SK-N-SH (cell line): ENCODE data around the gene RTP4. TPM values are rescaled to one million over a fixed set of nuclear protein-coding genes. Genes with fewer than 3 reads are reported as not detected.

Experiments
- CTCF ChIA-PET: fragments of 300-600, 350-600 bp; formaldehyde crosslinking; extraction: SDS; loops from one replicate; lab custom pipeline; 2021; lab: Yijun Ruan, JAX
- POLR2A ChIA-PET: fragments of 350-600 bp; sonication (Branson Sonifier 250); formaldehyde crosslinking; extraction: SDS; loops from one replicate; lab custom pipeline; 2020; ENCODE audit warnings: antibody characterized with exemption, inconsistent platforms; lab: Yijun Ruan, JAX
- DNase-seq: peaks from one replicate; pipeline ENCODE4 v3.0.0; 2012
- H2AFZ ChIP-seq: fragments of 200-600 bp; sonication (generic); 2 replicates; pipeline ENCODE4 v1.8.1; 2016; ENCODE audit warnings: antibody characterized with exemption, mild to moderate bottlenecking, low read depth
- H3F3A ChIP-seq: fragments of 200-600 bp; sonication (generic); replicated peaks from 2 replicates; pipeline ENCODE3; 2016; ENCODE audit warnings: antibody characterized with exemption, mild to moderate bottlenecking; ENCODE audit not compliant: insufficient read depth
- H3K27ac ChIP-seq, 2 experiments: fragments of 200-500 bp in 1 of 2; fragments of 200-600 bp in 1 of 2; sonication (Bioruptor generic) in 1 of 2; sonication (generic), shearing (Covaris generic) in 1 of 2; 2 replicates each; pipeline versions ENCODE4 v1.5.1 to v1.6.1; 2014 to 2016; ENCODE audit warnings: low read depth in 2 of 2, inconsistent platforms in 1 of 2, low read length in 1 of 2, mild to moderate bottlenecking in 1 of 2, mixed read lengths in 1 of 2
- H3K27me3 ChIP-seq: fragments of 200-600 bp; sonication (generic), shearing (Covaris generic); 2 replicates; pipeline ENCODE4 v1.6.1; 2016; ENCODE audit warnings: mixed run types; ENCODE audit not compliant: insufficient read depth
- H3K36me3 ChIP-seq, 2 experiments: fragments of 200-500 bp in 1 of 2; fragments of 200-600 bp in 1 of 2; sonication (Bioruptor generic) in 1 of 2; sonication (generic) in 1 of 2; replicated peaks in 1 of 2; 2 replicates each; pipeline versions ENCODE3 to v1.5.1; 2014 to 2016; ENCODE audit warnings: low read length in 1 of 2, mild to moderate bottlenecking in 1 of 2; ENCODE audit not compliant: insufficient read depth in 2 of 2, control insufficient read depth in 1 of 2
- H3K4me1 ChIP-seq, 2 experiments: fragments of 200-500 bp in 1 of 2; fragments of 200-600 bp in 1 of 2; sonication (Bioruptor generic) in 1 of 2; sonication (generic), shearing (Covaris generic) in 1 of 2; 2 replicates each; pipeline versions ENCODE4 v1.5.1 to v1.6.1; 2014 to 2016; ENCODE audit warnings: low read depth in 1 of 2, low read length in 1 of 2, mixed run types in 1 of 2; ENCODE audit not compliant: insufficient read depth in 2 of 2, control insufficient read depth in 1 of 2
- H3K4me2 ChIP-seq: fragments of 200-600 bp; sonication (generic), shearing (Covaris generic); 2 replicates; pipeline ENCODE4 v1.6.1; 2017; ENCODE audit warnings: mixed run types
- H3K4me3 ChIP-seq, 2 experiments: fragments of 200-500 bp in 1 of 2; fragments of 200-600 bp in 1 of 2; sonication (Bioruptor generic) in 1 of 2; sonication (generic), shearing (Covaris generic) in 1 of 2; 2 replicates each; pipeline versions ENCODE4 v1.5.1 to v1.8.1; 2014 to 2016; ENCODE audit warnings: low read depth in 2 of 2, inconsistent platforms in 1 of 2, low read length in 1 of 2, mild to moderate bottlenecking in 1 of 2, mixed read lengths in 1 of 2, moderate library complexity in 1 of 2
- H3K79me2 ChIP-seq: fragments of 200-600 bp; sonication (generic); 2 replicates; pipeline ENCODE4 v1.8.1; 2017; ENCODE audit warnings: mild to moderate bottlenecking; ENCODE audit not compliant: insufficient read depth
- H3K9ac ChIP-seq: fragments of 200-600 bp; sonication (generic); 2 replicates; pipeline ENCODE4 v1.6.1; 2017; ENCODE audit warnings: mixed run types
- H3K9me2 ChIP-seq: fragments of 200-600 bp; sonication (generic); 2 replicates; pipeline ENCODE4 v1.6.1; 2017; ENCODE audit warnings: mixed run types
- H3K9me3 ChIP-seq: fragments of 200-600 bp; sonication (generic); 2 replicates; pipeline ENCODE4 v1.6.1; 2017; ENCODE audit warnings: mixed run types, mild to moderate bottlenecking, moderate library complexity
- H4K20me1 ChIP-seq: fragments of 200-600 bp; sonication (generic); 2 replicates; pipeline ENCODE4 v1.6.1; 2017; ENCODE audit warnings: mild to moderate bottlenecking, mixed run types; ENCODE audit not compliant: insufficient read depth
- CHD2 ChIP-seq: fragments of 150-350 bp; IDR thresholded peaks from 2 replicates; pipeline ENCODE4 v1.6.1; 2018; ENCODE audit warnings: low read length; ENCODE audit not compliant: partially characterized antibody
- EP300 ChIP-seq, 2 experiments: IDR thresholded peaks; 2 replicates each; pipeline versions ENCODE4 v1.4.0 to v1.6.1; 2012; ENCODE audit warnings: borderline replicate concordance in 1 of 2, low read depth in 1 of 2, low read length in 1 of 2
- FOXJ3 ChIP-seq: sonication (generic); formaldehyde crosslinking; IDR thresholded peaks from 2 replicates; pipeline ENCODE4 v1.5.1; 2020; ENCODE audit warnings: mild to moderate bottlenecking, missing genetic modification reagents
- GABPA ChIP-seq: IDR thresholded peaks from 2 replicates; pipeline ENCODE4 v1.4.0; 2012; ENCODE audit warnings: low read depth, mild to moderate bottlenecking
- GATA2 ChIP-seq: sonication (generic); formaldehyde crosslinking; IDR thresholded peaks from 2 replicates; pipeline ENCODE4 v1.5.0; 2020; ENCODE audit warnings: mild to moderate bottlenecking, missing genetic modification reagents
- MEF2A ChIP-seq: IDR thresholded peaks from 2 replicates; pipeline ENCODE4 v1.4.0; 2012; ENCODE audit warnings: low read depth, borderline replicate concordance
- NRF1 ChIP-seq: IDR thresholded peaks from 2 replicates; pipeline ENCODE4 v1.6.1; 2012; ENCODE audit warnings: low read depth, mild to moderate bottlenecking, low read length
- POLR2AphosphoS5 ChIP-seq: IDR thresholded peaks from 2 replicates; pipeline ENCODE4 v1.6.1; 2012; ENCODE audit warnings: low read depth, low read length
- RAD21 ChIP-seq: IDR thresholded peaks from 2 replicates; pipeline ENCODE4 v1.6.1; 2012; ENCODE audit warnings: mild to moderate bottlenecking, low read length
- REST ChIP-seq: IDR thresholded peaks from 2 replicates; pipeline ENCODE4 v1.6.1; 2012; ENCODE audit warnings: mild to moderate bottlenecking, low read depth, low read length, moderate library complexity
- SIN3A ChIP-seq: IDR thresholded peaks from 2 replicates; pipeline ENCODE4 v1.6.1; 2012; ENCODE audit warnings: low read depth, mild to moderate bottlenecking, low read length, moderate library complexity, borderline replicate concordance
- SMC3 ChIP-seq: IDR thresholded peaks from 2 replicates; pipeline ENCODE4 v1.6.1; 2012; ENCODE audit warnings: low read depth, low read length, improper control_type of control experiment
- TAF1 ChIP-seq: IDR thresholded peaks from 2 replicates; pipeline ENCODE4 v1.6.1; 2012; ENCODE audit warnings: low read depth, mild to moderate bottlenecking, low read length, moderate library complexity, borderline replicate concordance
- TEAD4 ChIP-seq: IDR thresholded peaks from 2 replicates; pipeline ENCODE4 v1.4.0; 2012; ENCODE audit warnings: mild to moderate bottlenecking, borderline replicate concordance; ENCODE audit not compliant: insufficient read depth
- USF1 ChIP-seq: IDR thresholded peaks from 2 replicates; pipeline ENCODE4 v1.4.0; 2012; ENCODE audit warnings: low read depth, borderline replicate concordance
- WGBS: methylation state at CpG from one replicate; pipeline ENCODE4 v1.1.6; 2017; ENCODE audit warnings: low lambda C conversion rate; 5-methylcytosine and 5-hydroxymethylcytosine counted together
- polyA plus RNA-seq, 3 experiments: library from polyadenylated mRNA; depleted of rRNA; stranded (reverse); fragments of >200 nt; gene quantifications; 2 replicates each; pipeline ENCODE4 v1.2.3, GENCODE V29; 2012
- TF ChIP-seq, protein P1 (sequence below): IDR thresholded peaks from 2 replicates; pipeline ENCODE4 v1.4.0; 2012; ENCODE audit warnings: low read depth
- TF ChIP-seq, protein P2 (sequence below): IDR thresholded peaks from 2 replicates; pipeline ENCODE4; 2012
- TF ChIP-seq, protein P3 (sequence below): fragments of 200-600 bp; sonication (generic); IDR thresholded peaks from 2 replicates; pipeline ENCODE4 v1.6.1; 2017; ENCODE audit warnings: antibody characterized with exemption, mild to moderate bottlenecking, moderate library complexity

RTP4 gene
- polyA plus RNA-seq, 1 of the 3 experiments (the other 2 are of a cell fraction), result 0.16 TPM

DNA sequence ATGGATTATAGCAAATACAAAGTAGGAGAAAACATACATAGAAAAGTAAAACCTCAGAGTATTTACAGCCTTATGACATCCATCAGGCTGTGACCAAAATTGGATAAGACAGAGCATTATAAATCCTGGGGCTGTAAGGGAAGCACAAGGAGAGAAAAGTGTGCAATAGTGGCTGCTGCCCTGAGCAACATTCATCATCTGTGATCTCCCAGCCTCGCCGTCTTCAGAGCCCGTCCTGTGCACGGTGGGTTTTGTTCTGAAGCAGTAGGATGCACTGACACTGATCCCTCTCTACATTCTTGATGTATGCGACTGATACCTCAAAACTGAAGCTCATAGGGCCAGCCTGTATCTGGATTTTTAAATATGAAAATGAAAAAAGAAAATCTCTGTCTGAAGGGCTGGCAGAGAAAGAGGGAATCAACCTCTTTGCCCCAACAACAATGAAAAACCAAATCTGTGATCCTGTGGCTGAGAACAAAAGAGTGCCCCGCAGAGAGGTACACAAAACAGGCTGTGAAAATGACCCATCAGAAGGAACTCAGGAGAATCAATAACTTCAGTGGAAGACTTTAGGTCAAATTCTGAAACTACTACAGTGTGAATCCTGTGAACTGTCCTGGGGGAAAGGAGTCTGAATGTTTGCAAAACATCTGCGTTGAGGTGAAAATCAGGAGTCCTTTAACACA, 8.2 kb upstream of the RTP4 start:
- H3K4me3 ChIP-seq, result no peak overlapping the region
- peaks cover 16% of the 10 kb centered on the region; the same call in 1 of the 2 replicates for H3K27me3 ChIP-seq
- H4K20me1 ChIP-seq, result no peaks in the 10 kb centered on the region
- no peaks in the 10 kb centered on the region for H3F3A ChIP-seq
- no peak overlapping the region for H2AFZ ChIP-seq
- H3K9me2 ChIP-seq, result no peaks in the 10 kb centered on the region
- H3K9me3 ChIP-seq, result no peaks in the 10 kb centered on the region
- no peak overlapping the region for H3K9ac ChIP-seq
- no peak overlapping the region for H3K4me2 ChIP-seq
- no peaks in the 10 kb centered on the region for H3K36me3 ChIP-seq
- WGBS, result 12% methylated on average over 7 of the region's 7 CpGs
- TF ChIP-seq GABPA (no peak), CHD2 (no peak)
- TF ChIP-seq, protein P1, sequence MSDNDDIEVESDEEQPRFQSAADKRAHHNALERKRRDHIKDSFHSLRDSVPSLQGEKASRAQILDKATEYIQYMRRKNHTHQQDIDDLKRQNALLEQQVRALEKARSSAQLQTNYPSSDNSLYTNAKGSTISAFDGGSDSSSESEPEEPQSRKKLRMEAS, result no peak
- TF ChIP-seq, protein P2, sequence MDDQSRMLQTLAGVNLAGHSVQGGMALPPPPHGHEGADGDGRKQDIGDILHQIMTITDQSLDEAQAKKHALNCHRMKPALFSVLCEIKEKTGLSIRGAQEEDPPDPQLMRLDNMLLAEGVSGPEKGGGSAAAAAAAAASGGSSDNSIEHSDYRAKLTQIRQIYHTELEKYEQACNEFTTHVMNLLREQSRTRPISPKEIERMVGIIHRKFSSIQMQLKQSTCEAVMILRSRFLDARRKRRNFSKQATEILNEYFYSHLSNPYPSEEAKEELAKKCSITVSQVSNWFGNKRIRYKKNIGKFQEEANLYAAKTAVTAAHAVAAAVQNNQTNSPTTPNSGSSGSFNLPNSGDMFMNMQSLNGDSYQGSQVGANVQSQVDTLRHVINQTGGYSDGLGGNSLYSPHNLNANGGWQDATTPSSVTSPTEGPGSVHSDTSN, result no peak
- CTCF ChIA-PET, result no interaction called here
- no peak for DNase-seq
- POLR2A ChIA-PET, result no interaction called here
- no peak overlapping the region for H3K27ac ChIP-seq
- H3K79me2 ChIP-seq, result no peaks in the 10 kb centered on the region
- no peaks in the 10 kb centered on the region for H3K4me1 ChIP-seq

DNA sequence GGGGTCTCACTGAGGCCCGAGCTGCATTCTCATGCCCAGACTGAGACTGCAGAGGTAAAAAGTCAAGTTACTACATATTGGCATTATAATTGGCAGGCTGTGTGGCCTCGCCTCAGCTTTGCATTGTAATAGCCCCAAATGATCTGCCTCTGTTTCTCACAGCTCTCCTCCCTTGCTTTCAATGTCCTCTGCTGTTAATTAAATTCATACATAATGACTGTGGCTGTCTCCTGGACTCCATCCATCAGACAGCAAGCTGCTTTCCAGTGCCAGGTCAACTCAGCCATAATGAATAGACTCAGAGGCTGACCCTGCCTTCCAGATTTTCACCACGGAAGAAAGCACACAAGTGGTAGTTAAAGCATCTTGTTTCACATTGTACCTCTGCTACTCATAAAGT, 7.6 kb upstream of the RTP4 start:
- H3K9me2 ChIP-seq, result no peaks in the 10 kb centered on the region
- ChIA-PET POLR2A (no interaction called here), CTCF (no interaction called here)
- no peaks in the 10 kb centered on the region for H3F3A ChIP-seq
- DNase-seq, result no peak
- H3K9me3 ChIP-seq, result no peaks in the 10 kb centered on the region
- H3K9ac ChIP-seq, result no peak overlapping the region
- no peaks in the 10 kb centered on the region for H3K4me1 ChIP-seq
- H3K36me3 ChIP-seq, result no peaks in the 10 kb centered on the region
- no peak overlapping the region for H3K27ac ChIP-seq
- no peaks in the 10 kb centered on the region for H3K79me2 ChIP-seq
- no peaks in the 10 kb centered on the region for H4K20me1 ChIP-seq
- no peak overlapping the region for H3K4me3 ChIP-seq
- peaks cover 23% of the 10 kb centered on the region; the same call in 1 of the 2 replicates for H3K27me3 ChIP-seq
- 0% methylated on average over 3 of the region's 3 CpGs for WGBS
- H2AFZ ChIP-seq, result no peak overlapping the region
- H3K4me2 ChIP-seq, result no peak overlapping the region
- TF ChIP-seq MEF2A, result no peak
- TF ChIP-seq, protein P3, sequence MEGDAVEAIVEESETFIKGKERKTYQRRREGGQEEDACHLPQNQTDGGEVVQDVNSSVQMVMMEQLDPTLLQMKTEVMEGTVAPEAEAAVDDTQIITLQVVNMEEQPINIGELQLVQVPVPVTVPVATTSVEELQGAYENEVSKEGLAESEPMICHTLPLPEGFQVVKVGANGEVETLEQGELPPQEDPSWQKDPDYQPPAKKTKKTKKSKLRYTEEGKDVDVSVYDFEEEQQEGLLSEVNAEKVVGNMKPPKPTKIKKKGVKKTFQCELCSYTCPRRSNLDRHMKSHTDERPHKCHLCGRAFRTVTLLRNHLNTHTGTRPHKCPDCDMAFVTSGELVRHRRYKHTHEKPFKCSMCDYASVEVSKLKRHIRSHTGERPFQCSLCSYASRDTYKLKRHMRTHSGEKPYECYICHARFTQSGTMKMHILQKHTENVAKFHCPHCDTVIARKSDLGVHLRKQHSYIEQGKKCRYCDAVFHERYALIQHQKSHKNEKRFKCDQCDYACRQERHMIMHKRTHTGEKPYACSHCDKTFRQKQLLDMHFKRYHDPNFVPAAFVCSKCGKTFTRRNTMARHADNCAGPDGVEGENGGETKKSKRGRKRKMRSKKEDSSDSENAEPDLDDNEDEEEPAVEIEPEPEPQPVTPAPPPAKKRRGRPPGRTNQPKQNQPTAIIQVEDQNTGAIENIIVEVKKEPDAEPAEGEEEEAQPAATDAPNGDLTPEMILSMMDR, result no peak
- no peak for TF ChIP-seq GABPA
- TF ChIP-seq REST, result no peak
- TF ChIP-seq FOXJ3 (CRISPR knock-in tag), result no peak
- no peak for TF ChIP-seq USF1
- TF ChIP-seq, protein P2, result no peak
- no peak for TF ChIP-seq EP300 (IDR thresholded peaks at IDR 0.05; ENCODE audit: borderline replicate concordance in 1 of 2, low read depth in 1 of 2, low read length in 1 of 2)
- TF ChIP-seq RAD21, result no peak
- no peak for TF ChIP-seq TAF1
- no peak for TF ChIP-seq SIN3A
- TF ChIP-seq GATA2, result no peak
- no peak for TF ChIP-seq POLR2AphosphoS5
- no peak for TF ChIP-seq TEAD4
- TF ChIP-seq SMC3, result no peak
- no peak for TF ChIP-seq NRF1
